Effector memory CD4-positive, alpha-beta T cell (primary cell): ENCODE results near the gene ADAMTS2.

Experiments
- DNase-seq, 3 donors: peaks; one replicate each; pipeline ENCODE4 v3.0.0-alpha.2; 2020
- H3K27ac ChIP-seq: 2 replicates; pipeline ENCODE4 v1.7.0; 2013; ENCODE audit warnings: mild to moderate bottlenecking, low read length, moderate library complexity; ENCODE audit not compliant: insufficient read depth, poor library complexity, severe bottlenecking
- H3K27me3 ChIP-seq: replicated peaks from 2 replicates; pipeline ENCODE4 v1.7.0; 2013; ENCODE audit warnings: mild to moderate bottlenecking, low read length; ENCODE audit not compliant: insufficient read depth, control insufficient read depth, poor library complexity, severe bottlenecking
- H3K36me3 ChIP-seq: 2 replicates; pipeline ENCODE4 v1.7.0; 2013; ENCODE audit warnings: mild to moderate bottlenecking, low read length, moderate library complexity; ENCODE audit not compliant: control insufficient read depth, insufficient read depth
- H3K4me1 ChIP-seq: 2 replicates; pipeline ENCODE4 v1.7.0; 2013; ENCODE audit warnings: low read length, mild to moderate bottlenecking; ENCODE audit not compliant: control insufficient read depth, insufficient read depth, poor library complexity, severe bottlenecking
- H3K4me3 ChIP-seq: 2 replicates; pipeline ENCODE4 v1.7.0; 2013; ENCODE audit warnings: low read length, low read depth, mild to moderate bottlenecking; ENCODE audit not compliant: insufficient read depth, poor library complexity, severe bottlenecking
- H3K9me3 ChIP-seq: 2 replicates; pipeline ENCODE4 v1.7.0; 2013; ENCODE audit warnings: mild to moderate bottlenecking, low read length, moderate library complexity; ENCODE audit not compliant: control insufficient read depth

The ADAMTS2 gene

GRCh38 chr5:179129607-179130071 lies 215.6 kb downstream of the ADAMTS2 start:
- Histone ChIP-seq H3K9me3 (no peaks in the 10 kb centered on the region), H3K4me1 (no peaks in the 10 kb centered on the region), H3K36me3 (no peaks in the 10 kb centered on the region)

GRCh38 chr5:179128976-179129375 lies 216.3 kb downstream of the ADAMTS2 start:
- Histone ChIP-seq H3K27me3 (no peaks in the 10 kb centered on the region), H3K27ac (no peak overlapping the region), H3K9me3 (no peaks in the 10 kb centered on the region), H3K36me3 (no peaks in the 10 kb centered on the region), H3K4me1 (no peaks in the 10 kb centered on the region), H3K4me3 (no peak overlapping the region)
- DNase-seq, result no peak

More at GRCh38 chr5:179129607-179130071, 215.6 kb downstream of the ADAMTS2 start:
- DNase-seq, result no peak
- no peak overlapping the region for H3K4me3 ChIP-seq
- no peaks in the 10 kb centered on the region for H3K27me3 ChIP-seq
- no peak overlapping the region for H3K27ac ChIP-seq

- no peak overlapping the region for H3K4me3 ChIP-seq
- no peaks in the 10 kb centered on the region for H3K4me1 ChIP-seq
- no peak overlapping the region for H3K27ac ChIP-seq
- no peaks in the 10 kb centered on the region for H3K9me3 ChIP-seq
- no peaks in the 10 kb centered on the region for H3K36me3 ChIP-seq
- no peak for DNase-seq
- no peaks in the 10 kb centered on the region for H3K27me3 ChIP-seq
Measured at GRCh38 chr5:179128041-179128365, 217.3 kb downstream of the ADAMTS2 start.

- no peaks in the 10 kb centered on the region for H3K4me1 ChIP-seq
- H3K27me3 ChIP-seq, result no peaks in the 10 kb centered on the region
- no peak overlapping the region for H3K4me3 ChIP-seq
- H3K27ac ChIP-seq, result no peak overlapping the region
- no peak for DNase-seq
- no peaks in the 10 kb centered on the region for H3K9me3 ChIP-seq
- H3K36me3 ChIP-seq, result no peaks in the 10 kb centered on the region
Measured at GRCh38 chr5:179127136-179128040, 217.9 kb downstream of the ADAMTS2 start.

GRCh38 chr5:179126506-179126991 lies 218.7 kb downstream of the ADAMTS2 start:
- Histone ChIP-seq H3K9me3 (no peaks in the 10 kb centered on the region), H3K4me3 (no peak overlapping the region), H3K36me3 (no peaks in the 10 kb centered on the region), H3K27ac (no peak overlapping the region), H3K27me3 (no peaks in the 10 kb centered on the region), H3K4me1 (no peaks in the 10 kb centered on the region)
- no peak for DNase-seq

- Histone ChIP-seq H3K27me3 (no peaks in the 10 kb centered on the region), H3K27ac (no peak overlapping the region), H3K4me3 (no peak overlapping the region), H3K4me1 (no peaks in the 10 kb centered on the region), H3K36me3 (no peaks in the 10 kb centered on the region), H3K9me3 (no peaks in the 10 kb centered on the region)
- DNase-seq, result no peak
Measured at GRCh38 chr5:179125789-179126505, 219.3 kb downstream of the ADAMTS2 start.

- H3K36me3 ChIP-seq, result no peaks in the 10 kb centered on the region
- H3K27me3 ChIP-seq, result no peaks in the 10 kb centered on the region
- no peaks in the 10 kb centered on the region for H3K9me3 ChIP-seq
- no peaks in the 10 kb centered on the region for H3K4me1 ChIP-seq
- no peak overlapping the region for H3K4me3 ChIP-seq
- H3K27ac ChIP-seq, result no peak overlapping the region
- no peak for DNase-seq
Measured at GRCh38 chr5:179124853-179125788, 220.1 kb downstream of the ADAMTS2 start.

- no peaks in the 10 kb centered on the region for H3K36me3 ChIP-seq
- H3K4me3 ChIP-seq, result no peak overlapping the region
- no peak overlapping the region for H3K27ac ChIP-seq
- H3K9me3 ChIP-seq, result no peaks in the 10 kb centered on the region
- H3K27me3 ChIP-seq, result no peaks in the 10 kb centered on the region
- no peak for DNase-seq
- no peaks in the 10 kb centered on the region for H3K4me1 ChIP-seq
Measured at GRCh38 chr5:179124273-179124852, 220.9 kb downstream of the ADAMTS2 start.

- Histone ChIP-seq H3K4me1 (no peaks in the 10 kb centered on the region), H3K4me3 (no peak overlapping the region), H3K36me3 (no peaks in the 10 kb centered on the region), H3K9me3 (no peaks in the 10 kb centered on the region), H3K27ac (no peak overlapping the region), H3K27me3 (no peaks in the 10 kb centered on the region)
- no peak for DNase-seq
Measured at GRCh38 chr5:179123491-179124272, 221.6 kb downstream of the ADAMTS2 start.
